Dendritic cell treated with granulocyte-macrophage colony-stimulating factor and Interleukin-4, amounts not matched to agents 40 ng/mL and 50 ng/mL, for 4 days (primary cell): ENCODE results near the gene STX7.
A peak's percentile ranks its signal among the peaks of the same experiment; 100 is the strongest.

Experiments used
- H3K27ac Mint-ChIP-seq: one replicate; pipeline ENCODE4 v1.8.0; 2022; ENCODE audit warnings: mild to moderate bottlenecking, mixed read lengths
- H3K27me3 Mint-ChIP-seq: one replicate; pipeline ENCODE4 v1.8.0; 2022; ENCODE audit warnings: mild to moderate bottlenecking, mixed read lengths
- H3K36me3 Mint-ChIP-seq: one replicate; pipeline ENCODE4 v1.8.0; 2022; ENCODE audit warnings: low read depth, mixed read lengths
- H3K4me1 Mint-ChIP-seq: one replicate; pipeline ENCODE4 v1.8.0; 2022; ENCODE audit warnings: low read depth, mixed read lengths
- H3K4me3 Mint-ChIP-seq: one replicate; pipeline ENCODE4 v1.8.0; 2022; ENCODE audit warnings: mild to moderate bottlenecking, moderate library complexity, mixed read lengths
- H3K9me3 Mint-ChIP-seq: one replicate; pipeline ENCODE4 v1.8.0; 2022; ENCODE audit warnings: mixed read lengths
- intact Hi-C: fragments of 100-400 bp; cut with micrococcal nuclease; formaldehyde crosslinking; loops from one replicate; pipeline ENCODE4 v1.15.0; 2022

STX7 gene

DNA sequence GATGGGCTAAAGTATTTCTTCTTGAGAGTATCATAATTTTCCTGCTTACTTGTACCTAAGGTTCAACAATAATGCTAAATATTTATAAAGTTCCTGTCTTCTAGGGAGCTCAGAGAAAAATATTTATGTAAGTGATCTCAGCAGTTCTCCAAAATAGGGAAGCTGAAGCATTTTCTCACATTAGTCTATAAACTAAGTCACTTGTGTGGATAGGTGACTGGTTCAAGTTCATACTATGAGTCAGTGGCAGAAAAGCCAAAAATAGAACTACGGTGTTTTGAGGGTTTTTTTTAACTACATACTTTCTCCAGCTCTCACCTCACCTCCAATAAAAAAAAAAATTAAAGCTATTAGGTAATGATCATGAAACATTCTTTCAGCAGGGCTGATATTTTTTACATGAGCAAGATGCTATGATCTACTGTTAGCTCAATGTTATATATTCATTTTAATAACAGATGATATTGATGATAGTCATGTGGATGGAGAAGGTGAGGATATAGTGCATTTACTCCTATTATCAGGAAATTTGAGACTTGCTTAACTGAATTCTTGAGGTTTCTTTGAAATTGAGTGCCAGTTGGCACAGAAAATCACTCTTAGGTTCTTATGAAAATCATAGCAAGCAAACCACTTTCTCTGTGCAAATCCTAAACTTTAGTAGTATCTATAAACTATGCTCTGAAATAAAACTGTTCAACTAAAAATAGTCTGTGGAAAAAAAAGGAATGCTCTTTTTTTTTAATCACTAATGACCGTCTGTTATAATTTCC lies 107.6 kb downstream of the STX7 start:
- intact Hi-C loops, result no loop called here
- H3K9me3 Mint-ChIP-seq, result no peaks in the 10 kb centered on the region
- H3K36me3 Mint-ChIP-seq, result no peaks in the 10 kb centered on the region
- no peak overlapping the region for H3K4me3 Mint-ChIP-seq
- peaks cover 13% of the 10 kb centered on the region for H3K4me1 Mint-ChIP-seq
- H3K27me3 Mint-ChIP-seq, result peaks cover 58% of the 10 kb centered on the region
- no peak overlapping the region for H3K27ac Mint-ChIP-seq

DNA sequence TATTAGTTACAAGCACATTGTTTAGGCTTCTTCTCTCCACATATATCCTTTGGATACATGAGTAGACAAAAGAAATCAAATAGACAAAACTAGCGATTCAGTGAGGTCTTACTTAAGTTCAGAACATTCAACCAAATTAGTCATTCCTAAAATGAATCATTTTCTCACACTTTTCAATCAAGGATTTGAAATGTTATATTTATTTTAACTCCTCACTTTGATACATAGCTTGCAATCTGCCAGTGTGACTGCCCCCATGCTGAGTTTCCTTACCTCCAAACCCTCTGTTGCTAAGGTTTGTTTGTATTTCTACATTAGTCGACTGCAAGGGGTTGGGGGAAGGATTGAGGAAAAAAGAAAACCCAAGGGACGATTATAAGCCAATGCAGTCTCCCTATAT lies 108.2 kb downstream of the STX7 start:
- Mint-ChIP-seq H3K27ac (no peak overlapping the region), H3K36me3 (no peaks in the 10 kb centered on the region), H3K4me1 (peaks cover 13% of the 10 kb centered on the region), H3K4me3 (no peak overlapping the region), H3K27me3 (peaks cover 63% of the 10 kb centered on the region), H3K9me3 (no peaks in the 10 kb centered on the region)
- intact Hi-C loops, result no loop called here

DNA sequence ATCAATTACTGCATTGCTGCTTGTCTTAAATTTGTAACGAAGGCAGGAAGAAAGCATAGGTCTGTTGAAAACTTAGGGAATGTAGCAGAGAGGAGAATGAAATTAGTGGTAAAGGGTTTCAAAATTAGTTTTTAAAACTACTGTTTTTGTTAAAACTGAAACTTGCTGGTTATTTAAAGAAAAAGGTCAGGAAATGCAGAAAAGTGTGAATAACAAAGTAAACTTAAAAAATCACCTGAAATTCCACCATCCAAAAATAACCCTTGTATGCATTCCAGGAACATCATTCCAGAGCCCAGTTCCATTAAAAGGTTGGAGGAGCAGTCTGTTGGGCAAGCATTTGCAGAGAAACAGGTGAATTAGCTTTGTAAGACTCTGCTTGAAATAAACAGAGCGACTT lies 108.6 kb downstream of the STX7 start:
- H3K27me3 Mint-ChIP-seq, result peaks cover 65% of the 10 kb centered on the region
- H3K4me3 Mint-ChIP-seq, result no peak overlapping the region
- intact Hi-C loops, result no loop called here
- H3K4me1 Mint-ChIP-seq, result peaks cover 13% of the 10 kb centered on the region
- H3K9me3 Mint-ChIP-seq, result no peaks in the 10 kb centered on the region
- H3K27ac Mint-ChIP-seq, result no peak overlapping the region
- no peaks in the 10 kb centered on the region for H3K36me3 Mint-ChIP-seq

DNA sequence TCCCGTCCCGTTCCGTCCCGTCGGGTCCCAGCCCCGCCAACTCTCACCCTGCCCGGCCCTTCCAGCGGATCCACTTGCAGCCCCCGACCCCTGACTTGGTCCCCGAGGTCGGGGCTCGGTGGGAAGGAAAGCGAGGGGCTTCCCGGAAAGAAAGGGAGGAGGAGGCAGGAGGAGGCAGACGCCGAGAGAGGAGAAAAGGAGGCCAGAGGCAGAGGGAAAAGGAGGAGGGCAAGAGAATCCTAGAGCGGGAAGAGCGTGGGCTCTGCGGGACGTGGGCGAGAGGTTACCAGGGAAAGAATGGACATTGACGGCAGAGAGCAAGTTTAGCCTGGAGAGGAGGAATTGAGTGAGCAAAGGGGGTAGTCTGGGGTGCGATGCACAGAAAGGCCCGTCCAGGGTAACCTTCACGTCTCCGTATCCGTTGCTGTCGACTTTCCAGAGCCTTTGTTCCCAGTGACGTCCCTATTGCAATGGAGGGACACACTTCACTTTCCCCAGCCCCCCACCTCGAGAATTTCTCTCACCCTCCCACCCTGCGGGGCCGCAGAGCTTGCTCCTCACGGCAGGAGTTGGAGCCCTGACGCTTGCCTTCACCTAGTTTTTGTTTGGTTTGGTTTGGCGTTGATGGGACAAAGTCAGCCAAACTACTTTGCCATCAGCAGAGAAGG lies 111.2 kb downstream of the STX7 start:
- Mint-ChIP-seq H3K27me3 (peaks cover 71% of the 10 kb centered on the region), H3K4me3 (peak overlapping the region; percentile 1), H3K9me3 (no peaks in the 10 kb centered on the region), H3K27ac (no peak overlapping the region), H3K36me3 (no peaks in the 10 kb centered on the region), H3K4me1 (peaks cover 13% of the 10 kb centered on the region)
- intact Hi-C loops, result no loop called here

DNA sequence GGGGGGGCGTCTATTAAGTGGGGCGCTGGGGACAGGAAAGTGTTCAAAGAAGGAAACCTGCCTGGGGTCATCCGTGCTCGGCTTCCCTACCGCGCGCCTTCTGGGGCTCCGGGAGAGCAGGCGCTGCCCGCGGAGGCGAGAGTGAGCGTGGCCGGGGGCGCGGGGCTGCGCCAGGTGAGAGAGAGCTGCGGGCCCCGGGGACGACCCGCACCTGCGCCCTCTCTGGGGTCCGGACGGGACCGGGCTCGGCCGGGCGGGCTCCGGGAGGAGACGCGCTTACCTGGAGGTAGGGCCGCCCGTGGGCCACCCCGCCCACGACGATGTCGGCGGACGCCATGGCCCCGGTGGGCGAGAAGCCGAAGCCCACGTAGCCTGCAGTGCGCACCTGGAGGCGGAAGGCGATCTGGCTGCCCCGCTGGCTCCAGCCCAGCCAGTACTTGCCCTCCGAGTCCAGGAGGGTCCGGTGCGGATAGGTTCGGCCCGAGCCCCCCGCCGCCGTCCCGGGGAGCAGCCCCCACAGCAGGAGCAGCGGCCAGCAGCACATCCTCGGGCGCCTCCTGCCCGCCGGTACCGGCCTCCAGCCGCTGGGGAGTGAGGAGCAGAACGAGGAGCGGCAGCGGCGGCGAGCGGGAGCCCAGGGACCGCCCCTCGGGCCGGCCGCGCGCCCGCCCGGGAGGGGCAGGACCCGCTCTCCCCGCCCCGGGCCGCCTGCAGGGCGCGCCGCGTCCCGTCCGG lies 111.9 kb downstream of the STX7 start, which contains the start of gene MOXD1:
Gene MOXD1, minus strand, starts transcription at position 593 of the 735 bp plus-strand sequence. Its CDS starts 49 bp downstream, at position 544.
- no peaks in the 10 kb centered on the region for H3K36me3 Mint-ChIP-seq
- peak within 1 kb of the TSS; percentile 55 for H3K4me3 Mint-ChIP-seq
- H3K4me1 Mint-ChIP-seq, result peaks cover 13% of the 10 kb centered on the region
- peaks cover under 1% of the 10 kb centered on the region for H3K9me3 Mint-ChIP-seq
- peaks cover 73% of the 10 kb centered on the region for H3K27me3 Mint-ChIP-seq
- H3K27ac Mint-ChIP-seq, result no peak within 1 kb of the TSS
- intact Hi-C loops, result no loop called here

DNA sequence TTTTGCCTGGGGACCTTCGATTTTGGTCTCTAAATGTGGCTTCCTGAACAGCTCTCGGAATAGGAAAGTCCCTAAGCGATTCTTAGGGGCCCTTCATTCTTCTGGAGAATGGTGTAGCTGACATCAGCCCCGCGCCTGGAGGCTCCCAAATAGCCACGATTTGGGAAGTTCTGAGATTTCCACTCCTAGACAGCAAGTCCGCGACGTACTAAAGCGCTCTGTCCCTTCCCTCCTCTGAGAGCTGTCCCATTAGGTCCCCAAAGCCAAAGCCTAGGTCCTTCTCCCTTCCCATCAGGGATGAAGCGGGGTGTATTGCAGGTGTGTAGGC lies 112.4 kb downstream of the STX7 start:
- Mint-ChIP-seq H3K27ac (no peak overlapping the region), H3K4me3 (peak overlapping the region; percentile 55), H3K9me3 (peaks cover 6% of the 10 kb centered on the region), H3K27me3 (peaks cover 69% of the 10 kb centered on the region), H3K36me3 (no peaks in the 10 kb centered on the region), H3K4me1 (peaks cover 13% of the 10 kb centered on the region)
- intact Hi-C loops, result no loop called here

DNA sequence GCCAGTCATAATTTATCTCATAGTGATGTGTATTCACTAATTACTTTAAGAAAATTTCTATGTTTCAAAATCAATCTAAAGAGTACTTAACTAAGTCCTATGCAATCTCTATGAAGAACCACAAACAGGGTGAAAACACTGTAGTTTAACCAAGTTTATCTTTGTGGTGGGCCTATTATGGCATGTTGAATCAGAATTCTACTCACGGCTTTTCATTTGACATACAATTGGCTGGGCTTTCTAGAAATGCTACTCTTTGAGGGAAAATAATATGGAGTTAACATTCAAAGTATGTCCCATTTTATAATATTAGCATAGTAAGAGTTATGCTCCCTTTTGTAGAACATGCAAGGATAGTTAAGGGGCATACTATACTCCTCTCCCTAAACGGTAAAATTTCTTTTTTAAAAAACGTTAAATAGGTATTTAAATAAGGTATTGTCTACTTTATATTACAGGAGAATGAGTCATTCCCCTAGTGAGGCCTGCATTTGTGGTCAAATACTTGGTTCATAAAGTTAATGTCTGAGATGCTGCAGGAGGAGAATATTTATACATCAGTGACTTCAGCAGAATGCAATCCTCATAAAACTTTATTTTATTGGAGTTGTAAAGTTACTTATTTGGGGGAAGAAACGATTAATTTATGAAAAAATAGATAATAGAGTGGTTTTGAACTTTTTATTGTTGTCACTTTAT lies 113.4 kb downstream of the STX7 start:
- no peak overlapping the region for H3K4me3 Mint-ChIP-seq
- H3K27ac Mint-ChIP-seq, result no peak overlapping the region

More for the DNA sequence above, 113.4 kb downstream of the STX7 start:
- Mint-ChIP-seq H3K36me3 (no peaks in the 10 kb centered on the region), H3K9me3 (peaks cover 16% of the 10 kb centered on the region), H3K27me3 (peaks cover 69% of the 10 kb centered on the region), H3K4me1 (peaks cover 13% of the 10 kb centered on the region)
- intact Hi-C loops, result no loop called here
